Stimulated activated CD4-positive, alpha-beta T cell treated with anti-CD3 and anti-CD28 coated beads, Interleukin-15, amount 100 ng/mL, for 1 hour (primary cell): Measurements from ENCODE around the gene WWOX.

Source experiments
- DNase-seq, 2 donors: peaks; one replicate each; pipeline ENCODE4 v3.0.0-alpha.2; 2020; ENCODE audit warnings: low read depth in 1 of 2, low spot score in 1 of 2

The WWOX gene

GRCh38 chr16:78556421-78556820 is 457.0 kb downstream of the WWOX start:
- DNase-seq, result no peak

- DNase-seq, result no peak
These were observed 461.5 kb downstream of the WWOX start for GRCh38 chr16:78560997-78561396.

- DNase-seq, result no peak
These were observed 462.7 kb downstream of the WWOX start for GRCh38 chr16:78562111-78562510.

DNA sequence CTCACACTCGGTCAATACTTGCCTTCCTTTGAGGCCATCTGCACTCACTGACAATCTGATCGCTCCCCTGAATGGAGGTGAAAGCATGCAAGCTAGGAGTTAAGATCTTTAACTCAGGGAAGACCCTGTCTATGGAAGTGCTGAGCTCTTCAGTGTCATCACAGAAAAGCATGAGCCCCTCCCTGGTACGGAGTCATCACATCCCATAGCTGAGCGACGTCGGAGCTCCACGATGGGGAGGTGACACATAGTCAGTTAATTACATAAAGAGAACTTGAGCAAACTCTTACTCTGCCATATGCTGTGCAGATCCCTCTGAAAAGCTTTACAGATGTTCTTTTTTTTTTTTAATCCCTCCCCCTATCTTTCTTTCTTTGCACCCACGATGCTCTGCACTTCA is 463.2 kb downstream of the WWOX start:
- no peak for DNase-seq

GRCh38 chr16:78563905-78564304 is 464.5 kb downstream of the WWOX start:
- no peak for DNase-seq

GRCh38 chr16:78566397-78567073 is 467.1 kb downstream of the WWOX start:
- DNase-seq, result no peak

- no peak for DNase-seq
These were observed 471.1 kb downstream of the WWOX start for GRCh38 chr16:78570399-78571141.

DNA sequence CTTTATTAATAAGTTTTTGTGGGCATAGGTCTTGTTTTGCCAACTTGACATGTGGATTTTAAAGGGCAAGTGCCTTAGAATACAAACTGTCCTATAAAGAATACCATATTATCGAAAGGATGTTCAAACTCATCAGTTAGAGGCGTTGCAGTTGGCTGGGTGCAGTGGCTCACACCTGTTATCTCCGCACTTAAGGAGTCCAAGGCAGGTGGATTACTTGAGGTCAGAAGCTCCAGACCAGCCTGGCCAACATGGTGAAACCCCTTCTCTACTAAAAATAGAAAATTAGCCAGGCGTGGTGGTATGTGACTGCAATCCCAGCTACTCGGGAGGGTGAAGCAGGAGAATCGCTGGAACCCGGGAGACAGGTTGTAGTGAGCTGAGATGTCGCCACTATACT is 472.0 kb downstream of the WWOX start:
- no peak for DNase-seq

DNA sequence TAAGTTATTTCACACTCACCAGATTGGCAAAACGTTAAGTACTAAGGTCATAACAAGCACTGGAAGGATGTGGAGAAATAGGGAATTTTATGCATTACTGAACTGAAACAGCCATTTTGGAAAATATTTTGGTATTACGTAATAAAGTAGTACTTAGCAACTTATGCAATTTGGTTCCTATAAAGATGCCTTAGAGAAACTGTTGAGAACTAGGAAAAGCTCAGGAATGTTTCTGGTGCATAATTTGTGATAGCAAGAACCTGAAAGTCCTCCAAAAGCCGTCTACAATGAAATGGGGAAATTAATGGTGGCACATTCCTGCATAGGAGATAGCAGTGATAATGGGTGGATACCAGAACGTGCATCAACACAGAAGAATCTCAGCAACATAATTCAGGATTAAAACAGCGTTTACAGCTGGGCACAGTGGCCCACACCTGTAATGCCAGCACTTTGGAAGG is 472.5 kb downstream of the WWOX start:
- DNase-seq, result no peak

- DNase-seq, result no peak
These were observed 475.1 kb downstream of the WWOX start for GRCh38 chr16:78574571-78574970.

DNA sequence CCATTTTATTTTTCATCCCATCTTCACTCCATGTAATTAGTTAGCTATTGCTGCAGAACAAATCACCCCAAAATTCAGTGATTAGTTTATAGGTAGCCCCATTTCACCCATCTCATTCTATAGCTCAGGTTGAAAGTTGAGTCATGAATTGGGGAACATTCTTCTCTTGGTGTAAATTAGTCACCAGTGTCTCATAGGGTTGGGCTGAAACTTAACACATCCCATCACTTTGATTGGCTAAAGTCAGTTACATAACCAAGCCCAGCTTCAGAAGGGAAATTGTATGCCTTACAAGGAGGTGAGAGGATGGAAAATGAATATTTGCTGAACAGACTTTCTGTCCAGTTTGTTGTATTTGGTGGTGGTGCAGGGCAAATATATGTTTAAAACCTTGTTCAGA is 477.5 kb downstream of the WWOX start:
- no peak for DNase-seq

DNA sequence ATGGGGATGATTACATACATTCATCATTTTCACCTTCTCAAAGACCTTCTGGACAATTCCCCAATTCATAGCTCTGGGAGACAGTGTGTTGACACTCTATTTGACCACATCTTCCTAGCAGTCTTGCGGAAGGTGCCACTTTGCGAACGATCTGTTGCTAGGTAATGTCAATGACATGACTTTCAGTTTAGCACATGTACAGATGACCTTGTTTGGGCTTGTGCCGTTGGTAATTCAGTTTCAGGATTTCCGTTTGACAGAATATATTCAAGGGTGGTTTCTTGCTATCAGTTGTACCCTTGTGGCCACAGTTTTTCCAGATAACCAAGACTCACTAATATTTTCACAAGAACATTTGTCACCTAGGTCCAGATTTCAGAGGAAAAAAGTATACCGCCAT is 478.2 kb downstream of the WWOX start:
- no peak for DNase-seq

DNA sequence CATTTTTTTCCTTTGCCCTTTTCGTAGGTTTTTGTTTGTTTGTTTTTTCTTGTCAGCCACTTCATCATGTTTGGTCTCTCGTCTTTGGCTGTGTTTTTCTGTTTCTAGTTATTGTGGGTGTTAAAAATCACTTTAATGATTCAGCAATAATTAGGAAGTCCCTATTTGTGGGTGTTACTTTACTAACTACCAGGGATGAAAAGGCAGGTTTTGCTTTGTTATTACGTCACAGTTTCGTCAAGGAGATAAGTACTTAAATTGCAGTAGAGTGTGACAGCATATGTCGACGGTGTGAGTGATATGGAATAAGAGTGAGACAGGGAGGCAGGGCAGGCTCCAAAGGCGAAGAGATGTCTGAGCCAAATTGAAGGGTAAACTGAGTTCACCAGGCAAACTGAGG is 479.6 kb downstream of the WWOX start:
- DNase-seq, result no peak

DNA sequence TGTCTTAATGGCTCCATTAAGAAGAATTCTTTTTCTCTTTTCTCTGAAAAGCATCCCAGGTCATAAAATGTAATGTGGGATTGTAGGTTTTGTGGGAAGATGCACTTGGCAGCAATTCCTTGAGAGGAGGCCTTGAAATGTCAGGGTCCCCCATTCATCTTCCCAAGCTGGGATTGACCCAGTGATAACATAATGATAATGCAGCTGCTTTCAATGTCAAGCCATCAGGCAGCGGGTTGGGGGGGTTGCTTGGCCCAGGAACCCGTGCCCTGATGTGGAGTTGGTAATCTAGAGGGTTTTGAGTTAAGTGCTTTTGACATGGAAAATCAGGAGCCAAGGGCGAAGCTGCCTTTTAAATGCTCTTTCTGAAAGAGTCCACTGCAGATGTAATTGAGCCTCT is 484.0 kb downstream of the WWOX start:
- DNase-seq, result no peak

DNA sequence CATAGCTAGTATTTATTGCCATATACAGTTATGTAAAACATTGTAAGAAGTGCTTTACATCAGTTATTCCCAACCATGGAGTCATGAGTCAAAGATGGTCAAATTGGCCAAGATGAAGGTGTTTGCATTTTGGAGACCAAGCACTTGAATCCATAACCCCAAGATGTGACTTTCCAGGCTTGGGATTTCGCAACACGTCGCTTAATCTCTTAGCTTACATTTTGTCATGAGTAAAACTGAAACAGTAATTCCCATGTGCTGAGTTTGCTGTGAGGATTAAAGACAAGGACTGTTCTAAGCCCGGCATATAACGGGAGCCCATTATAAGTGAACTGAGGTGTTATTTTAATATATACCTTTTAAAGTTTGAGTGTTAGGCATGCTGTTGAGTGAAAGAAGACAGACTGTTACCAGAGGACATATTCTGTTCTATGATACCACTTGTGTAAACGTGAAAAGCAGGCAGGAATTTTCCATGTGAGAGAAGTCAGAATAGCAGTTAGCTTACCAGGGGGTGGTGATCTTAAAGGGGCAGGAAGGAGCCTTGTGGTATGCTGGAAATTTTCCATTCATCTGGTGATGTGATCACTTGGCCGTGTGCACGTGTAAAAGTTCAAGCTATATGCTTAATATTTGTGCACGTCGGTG is 484.9 kb downstream of the WWOX start:
- no peak for DNase-seq

- DNase-seq, result no peak
These were observed 485.5 kb downstream of the WWOX start for GRCh38 chr16:78584991-78585390.

DNA sequence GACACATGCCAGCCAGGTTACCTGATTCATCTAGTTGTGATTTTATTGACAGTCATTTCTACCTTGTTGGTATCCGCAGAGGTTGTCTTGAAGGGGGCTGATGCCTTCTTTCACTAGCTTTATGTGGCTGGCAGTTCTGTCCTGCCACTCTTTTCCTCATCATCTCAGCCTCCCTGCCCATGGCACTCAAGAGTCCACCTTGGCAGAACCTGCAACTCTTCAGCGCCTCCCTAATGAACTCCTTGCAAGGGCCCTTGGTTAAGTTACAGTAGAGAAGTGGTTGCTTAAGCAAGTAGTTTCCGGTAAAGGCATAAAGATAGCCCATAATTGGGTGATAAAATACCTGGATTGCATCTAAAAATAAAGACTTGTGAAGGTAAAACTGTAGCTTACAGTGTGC is 489.9 kb downstream of the WWOX start:
- DNase-seq, result no peak

GRCh38 chr16:78591682-78592103 is 492.2 kb downstream of the WWOX start:
- no peak for DNase-seq

DNA sequence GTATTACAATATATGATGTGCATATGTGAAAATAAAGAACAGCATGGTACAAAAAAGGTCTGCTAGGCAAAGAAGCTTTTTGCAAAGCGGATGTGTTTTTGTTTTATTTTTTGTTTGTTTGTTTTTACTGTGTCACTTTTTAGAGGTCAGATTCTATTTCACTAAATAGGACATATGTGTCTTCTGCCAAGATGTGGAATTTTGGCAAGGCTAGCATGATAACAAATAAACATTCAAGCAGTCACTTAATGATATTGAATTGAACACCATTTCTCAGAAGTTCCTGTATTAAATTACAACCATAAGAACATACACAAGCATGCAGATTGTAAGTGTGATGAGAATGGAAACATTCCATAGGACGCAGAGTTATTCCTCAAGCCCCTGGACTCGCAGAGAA is 492.7 kb downstream of the WWOX start:
- DNase-seq, result no peak

DNA sequence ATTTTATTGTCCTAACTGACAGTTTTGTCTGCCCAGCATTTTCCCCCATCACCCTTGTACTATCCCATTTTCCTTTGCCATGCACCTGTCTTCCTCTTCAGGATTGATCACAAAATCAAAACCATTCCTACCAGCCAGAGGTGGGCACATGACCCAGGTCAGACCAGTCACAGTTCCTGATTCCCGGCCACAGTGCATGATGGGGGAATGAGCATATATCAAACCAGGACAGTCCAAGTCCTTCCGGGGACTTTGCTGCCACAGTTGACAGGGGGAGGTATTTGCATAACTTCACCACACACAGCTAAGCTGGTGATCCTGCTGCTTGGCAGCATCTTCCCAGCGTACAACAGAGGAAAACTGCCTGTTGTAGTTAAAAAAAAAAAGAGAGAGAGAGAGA is 493.9 kb downstream of the WWOX start:
- no peak for DNase-seq

GRCh38 chr16:78594191-78594590 is 494.7 kb downstream of the WWOX start:
- no peak for DNase-seq

- DNase-seq, result no peak
These were observed 497.0 kb downstream of the WWOX start for GRCh38 chr16:78596348-78596995.
